ENCODE measurements around the gene CCL15. TPM values are rescaled to one million over a fixed set of nuclear protein-coding genes. Genes with fewer than 3 reads are reported as not detected.

CCL15 gene
- total and polyA plus RNA-seq, 2 donors (not counting 3 experiments of a cell fraction or from before 2014, with no cell fraction given), result not detected

GRCh38 chr17:35949401-35949800, 52.0 kb downstream of the CCL15 start:
- Histone ChIP-seq H3K79me2 (ENCODE audit: control insufficient read depth, insufficient read depth, low read length) (no peaks in the 10 kb centered on the region), H3K36me3 (ENCODE audit: control insufficient read depth in 2 of 2, extremely low read depth in 1 of 2, insufficient read depth in 2 of 2, low read length in 2 of 2) (no peaks in the 10 kb centered on the region), H3K9me1 (replicated peaks; ENCODE audit: control insufficient read depth, extremely low read depth, insufficient read depth, low read length) (no peaks in the 10 kb centered on the region), H4K20me1 (replicated peaks; ENCODE audit: control insufficient read depth, extremely low read depth, insufficient read depth, low read length) (no peaks in the 10 kb centered on the region), H3K27ac (ENCODE audit: insufficient read depth, low read depth, low read length) (no peak overlapping the region), H3K4me2 (ENCODE audit: insufficient read depth, low read length) (no peak overlapping the region), H3K9me3 (replicated peaks; ENCODE audit: control insufficient read depth, insufficient read depth, low read length) (no peaks in the 10 kb centered on the region), H3K4me1 (ENCODE audit: control insufficient read depth, extremely low read depth, insufficient read depth, low read length) (no peaks in the 10 kb centered on the region), H3K4me3 (replicated peaks in 1 of 3; ENCODE audit: insufficient read depth in 1 of 3, low read depth in 1 of 3, low read length in 3 of 3) (no peak overlapping the region), H2AFZ (ENCODE audit: low read depth, low read length) (no peak overlapping the region), H3K27me3 (ENCODE audit: control insufficient read depth in 2 of 2, insufficient read depth in 2 of 2, low read length in 2 of 2) (peaks cover 0 to 3% of the 10 kb centered on the region in 2 experiments), H3K9ac (replicated peaks; ENCODE audit: extremely low read depth, insufficient read depth, low read length) (no peak overlapping the region)
- ChIA-PET POLR2A (interaction anchor here (0.7 kb wide), 1 partner anchor 702 kb away, joined by 3 read pairs; no protein-coding TSS in a partner anchor), CTCF (interaction anchor here (0.7 to 2.7 kb wide), 4 partner anchors 20 to 200 kb away, joined by 3 to 16 read pairs (median 8); no protein-coding TSS in a partner anchor)
- no peak for FAIRE-seq
- DNase-seq (ENCODE audit: low read depth, low spot score), result no peak
- intact Hi-C loops (cut with micrococcal nuclease), result loop anchor here (10.0 kb wide), 1 partner anchor 105 kb away; no protein-coding TSS in a partner anchor
- no TSS peak for BruUV-seq (replicated peaks)
- dilution Hi-C loops (cut with MboI; ENCODE audit: extremely low pct_ligation_motif_present, low sequenced_read_pairs), result no loop called here
- TF ChIP-seq, protein P1, sequence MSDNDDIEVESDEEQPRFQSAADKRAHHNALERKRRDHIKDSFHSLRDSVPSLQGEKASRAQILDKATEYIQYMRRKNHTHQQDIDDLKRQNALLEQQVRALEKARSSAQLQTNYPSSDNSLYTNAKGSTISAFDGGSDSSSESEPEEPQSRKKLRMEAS (IDR thresholded peaks at IDR 0.05; ENCODE audit: insufficient read depth, insufficient read length), result no peak
- TF ChIP-seq MYC (IDR thresholded peaks at IDR 0.05; ENCODE audit: low read depth, low read length) (no peak), POLR2A (IDR thresholded peaks at IDR 0.05; ENCODE audit: low read depth, low read length) (no peak), JUN (IDR thresholded peaks at IDR 0.05; ENCODE audit: borderline replicate concordance, insufficient read depth, insufficient read length, low read depth) (no peak), EZH2 (IDR thresholded peaks at IDR 0.05; ENCODE audit: borderline replicate concordance, low read depth, low read length, severe bottlenecking) (no peak), FOS (IDR thresholded peaks at IDR 0.05; ENCODE audit: borderline replicate concordance, insufficient read depth, low read length) (no peak), GATA2 (IDR thresholded peaks at IDR 0.05; ENCODE audit: insufficient read depth, insufficient read length, low read depth, low read length) (no peak), POLR2AphosphoS5 (IDR thresholded peaks at IDR 0.05; ENCODE audit: insufficient read depth, low read depth, low read length) (no peak)
- TF ChIP-seq, protein P2, sequence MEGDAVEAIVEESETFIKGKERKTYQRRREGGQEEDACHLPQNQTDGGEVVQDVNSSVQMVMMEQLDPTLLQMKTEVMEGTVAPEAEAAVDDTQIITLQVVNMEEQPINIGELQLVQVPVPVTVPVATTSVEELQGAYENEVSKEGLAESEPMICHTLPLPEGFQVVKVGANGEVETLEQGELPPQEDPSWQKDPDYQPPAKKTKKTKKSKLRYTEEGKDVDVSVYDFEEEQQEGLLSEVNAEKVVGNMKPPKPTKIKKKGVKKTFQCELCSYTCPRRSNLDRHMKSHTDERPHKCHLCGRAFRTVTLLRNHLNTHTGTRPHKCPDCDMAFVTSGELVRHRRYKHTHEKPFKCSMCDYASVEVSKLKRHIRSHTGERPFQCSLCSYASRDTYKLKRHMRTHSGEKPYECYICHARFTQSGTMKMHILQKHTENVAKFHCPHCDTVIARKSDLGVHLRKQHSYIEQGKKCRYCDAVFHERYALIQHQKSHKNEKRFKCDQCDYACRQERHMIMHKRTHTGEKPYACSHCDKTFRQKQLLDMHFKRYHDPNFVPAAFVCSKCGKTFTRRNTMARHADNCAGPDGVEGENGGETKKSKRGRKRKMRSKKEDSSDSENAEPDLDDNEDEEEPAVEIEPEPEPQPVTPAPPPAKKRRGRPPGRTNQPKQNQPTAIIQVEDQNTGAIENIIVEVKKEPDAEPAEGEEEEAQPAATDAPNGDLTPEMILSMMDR (IDR thresholded peaks at IDR 0.05; ENCODE audit: extremely low read depth in 1 of 2, insufficient read depth in 1 of 2, low read depth in 1 of 2, low read length in 2 of 2), result no peak

Data from endothelial cell of umbilical vein (primary cell).